H1 (cell line): ENCODE measurements around the gene RSPH6A. TPM values are rescaled to one million over a fixed set of nuclear protein-coding genes. Genes with fewer than 3 reads are reported as not detected.

ENCODE experiments used
- CBX5 ChIP-seq: fragments of 300-800, 300-1000 bp; sonication (generic); IDR thresholded peaks from 2 replicates; pipeline ENCODE4 v1.7.1; 2016; ENCODE audit warnings: antibody characterized with exemption, low read length, low read depth
- CEBPB ChIP-seq: IDR thresholded peaks from 2 replicates; pipeline ENCODE4 v1.6.1; 2012; ENCODE audit warnings: low read depth, low read length
- CHD1 ChIP-seq: IDR thresholded peaks from 2 replicates; pipeline ENCODE4 v1.6.1; 2012; ENCODE audit warnings: low read depth, low read length, improper control_type of control experiment
- CHD2 ChIP-seq: IDR thresholded peaks from 2 replicates; pipeline ENCODE4 v1.6.1; 2012; ENCODE audit warnings: low read length, improper control_type of control experiment
- CREB1 ChIP-seq: IDR thresholded peaks from 2 replicates; pipeline ENCODE4 v1.6.1; 2012; ENCODE audit warnings: inconsistent platforms
- EGR1 ChIP-seq: IDR thresholded peaks from 2 replicates; pipeline ENCODE4 v1.6.1; 2011; ENCODE audit warnings: low read depth, low read length, borderline replicate concordance
- HDAC2 ChIP-seq, 2 experiments: fragments of 300-600 bp in 1 of 2; sonication (generic) in 1 of 2; IDR thresholded peaks; 2 replicates each; pipeline ENCODE4 v1.6.1; 2011 to 2012; ENCODE audit warnings: low read depth in 2 of 2, low read length in 2 of 2, mild to moderate bottlenecking in 2 of 2, moderate library complexity in 2 of 2, borderline replicate concordance in 1 of 2, inconsistent platforms in 1 of 2
- JUND ChIP-seq: IDR thresholded peaks from 2 replicates; pipeline ENCODE4 v1.6.1; 2011; ENCODE audit warnings: mild to moderate bottlenecking, improper control_type of control experiment, low read length
- MAX ChIP-seq: IDR thresholded peaks from 2 replicates; pipeline ENCODE4 v1.6.1; 2012; ENCODE audit warnings: inconsistent platforms
- NRF1 ChIP-seq: IDR thresholded peaks from 2 replicates; pipeline ENCODE4 v1.6.1; 2011; ENCODE audit warnings: mild to moderate bottlenecking, low read depth, low read length, improper control_type of control experiment
- PHF8 ChIP-seq: fragments of 200-600 bp; sonication (generic); conservative IDR thresholded peaks from 2 replicates; pipeline ENCODE4 v1.7.1; 2012; ENCODE audit warnings: low read depth, mild to moderate bottlenecking, inconsistent platforms, low read length, moderate library complexity
- POLR2A ChIP-seq, 2 experiments: IDR thresholded peaks; 1 replicate in 1 of 2; 2 replicates in 1 of 2; pipeline ENCODE4 v1.6.1; 2011; ENCODE audit warnings: low read depth in 2 of 2, low read length in 2 of 2, mild to moderate bottlenecking in 2 of 2; ENCODE audit errors: control extremely low read depth in 1 of 2
- POLR2AphosphoS5 ChIP-seq: IDR thresholded peaks from 2 replicates; pipeline ENCODE4 v1.6.1; 2011; ENCODE audit warnings: low read depth, low read length
- RAD21 ChIP-seq, 2 experiments: IDR thresholded peaks in 1 of 2; conservative IDR thresholded peaks in 1 of 2; 2 replicates each; pipeline ENCODE4 v1.6.1; 2011; ENCODE audit warnings: low read depth in 2 of 2, low read length in 2 of 2, improper control_type of control experiment in 1 of 2, inconsistent platforms in 1 of 2, mild to moderate bottlenecking in 1 of 2, moderate library complexity in 1 of 2
- SAP30 ChIP-seq: fragments of 300-600 bp; sonication (generic); IDR thresholded peaks from 2 replicates; pipeline ENCODE4 v1.7.1; 2012; ENCODE audit warnings: low read length, moderate library complexity, mild to moderate bottlenecking, inconsistent platforms; ENCODE audit not compliant: insufficient read depth, insufficient replicate concordance
- SIN3A ChIP-seq, 2 experiments: IDR thresholded peaks in 1 of 2; conservative IDR thresholded peaks in 1 of 2; 2 replicates each; pipeline ENCODE4 v1.6.1; 2011 to 2012; ENCODE audit warnings: low read length in 2 of 2, improper control_type of control experiment in 1 of 2, low read depth in 1 of 2, mild to moderate bottlenecking in 1 of 2
- SIRT6 ChIP-seq: IDR thresholded peaks from one replicate; pipeline ENCODE4 v1.7.1; 2012; ENCODE audit warnings: low read length, inconsistent platforms
- SP1 ChIP-seq: IDR thresholded peaks from 2 replicates; pipeline ENCODE4 v1.6.1; 2011; ENCODE audit warnings: low read depth, low read length
- SRF ChIP-seq: IDR thresholded peaks from 2 replicates; pipeline ENCODE4 v1.6.1; 2011; ENCODE audit warnings: mild to moderate bottlenecking, low read depth, low read length, moderate library complexity
- SUZ12 ChIP-seq: fragments of 200-600 bp; sonication (generic); IDR thresholded peaks from 2 replicates; pipeline ENCODE4 v1.6.1; 2012; ENCODE audit warnings: mild to moderate bottlenecking, inconsistent platforms, low read length, moderate library complexity, mixed read lengths
- TAF1 ChIP-seq: IDR thresholded peaks from 2 replicates; pipeline ENCODE4 v1.6.1; 2011; ENCODE audit warnings: mild to moderate bottlenecking, low read depth, low read length
- TCF12 ChIP-seq: IDR thresholded peaks from 2 replicates; pipeline ENCODE4 v1.6.1; 2011; ENCODE audit warnings: low read depth, mild to moderate bottlenecking, low read length
- TEAD4 ChIP-seq: IDR thresholded peaks from 2 replicates; pipeline ENCODE4 v1.6.1; 2012; ENCODE audit warnings: low read depth, low read length, inconsistent platforms, mixed read lengths
- polyA plus RNA-seq, 7 experiments: library from polyadenylated mRNA; depleted of rRNA in 3 of 7; stranded (reverse) in 5 of 7; unstranded in 2 of 7; fragments of >200 nt in 5 of 7; fragments of 200-250 nt in 2 of 7; gene quantifications; 1 replicate in 5 of 7; 2 replicates in 1 of 7; 4 replicates in 1 of 7; pipeline versions ENCODE4 v1.2.1 to v1.2.3, GENCODE V29; 2011 to 2013; ENCODE audit warnings: missing spikeins in 2 of 7, mixed read lengths in 2 of 7
- total RNA-seq: library from RNA; stranded (reverse); fragmentation: NEBNext Ultra II Directional; extraction: Animal tissue kit (Norgen Biotek cat#: 25700); gene quantifications from 2 replicates; pipeline ENCODE4 v1.2.1, GENCODE V29; 2021
- TF ChIP-seq, protein P1 (sequence below): IDR thresholded peaks from 2 replicates; pipeline ENCODE4 v1.6.1; 2012; ENCODE audit warnings: inconsistent platforms

Gene RSPH6A
- total and polyA plus RNA-seq, 2 of the 8 experiments (the other 6 are each of a cell fraction or from before 2014, with no cell fraction given): 0.05 to 0.19 TPM

- peak; percentile 84 for TF ChIP-seq SAP30
- peak; percentile 81 for TF ChIP-seq PHF8
- peak; percentile 36; the same call in 1 of the 2 replicates for TF ChIP-seq CHD2
- TF ChIP-seq TAF1: peak; percentile 96
- TF ChIP-seq CREB1: peak; percentile 75
- 0 out of 4 replicates have a peak, but pooled peaks have one; percentile 29 to 60 for TF ChIP-seq HDAC2 (IDR thresholded peaks at IDR 0.05; ENCODE audit: borderline replicate concordance in 1 of 2, low read depth in 2 of 2, low read length in 2 of 2)
- peak; percentile 68; the same call in 1 of the 2 replicates for TF ChIP-seq MAX
- TF ChIP-seq EGR1: peak; percentile 73; the same call in 1 of the 2 replicates
- TF ChIP-seq POLR2A (IDR thresholded peaks at IDR 0.05; ENCODE audit: control extremely low read depth in 1 of 2, low read depth in 2 of 2, low read length in 2 of 2): peak; percentile 90 to 93
- TF ChIP-seq, protein P1, sequence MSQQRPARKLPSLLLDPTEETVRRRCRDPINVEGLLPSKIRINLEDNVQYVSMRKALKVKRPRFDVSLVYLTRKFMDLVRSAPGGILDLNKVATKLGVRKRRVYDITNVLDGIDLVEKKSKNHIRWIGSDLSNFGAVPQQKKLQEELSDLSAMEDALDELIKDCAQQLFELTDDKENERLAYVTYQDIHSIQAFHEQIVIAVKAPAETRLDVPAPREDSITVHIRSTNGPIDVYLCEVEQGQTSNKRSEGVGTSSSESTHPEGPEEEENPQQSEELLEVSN: peak; percentile 62
- peak; percentile 69 for TF ChIP-seq SP1
- TF ChIP-seq NRF1: peak; percentile 96
- TF ChIP-seq SUZ12: no peak
- 0 out of 2 replicates have a peak, but pooled peaks have one; percentile 1 for TF ChIP-seq CEBPB
- no peak for TF ChIP-seq SRF
- TF ChIP-seq TEAD4: peak; percentile 96
- TF ChIP-seq POLR2AphosphoS5: peak; percentile 97
- TF ChIP-seq RAD21 (IDR thresholded peaks at IDR 0.05 in 1 of 2, conservative IDR thresholded peaks at IDR 0.05 in 1 of 2; ENCODE audit: low read depth in 2 of 2, low read length in 2 of 2): peak in 1 of 2 experiments; percentile 3; a peak in 1 of 4 replicates
- peak; percentile 43; the same call in 1 of the 2 replicates for TF ChIP-seq CHD1
- TF ChIP-seq JUND: no peak
- no peak for TF ChIP-seq SIRT6
- TF ChIP-seq CBX5: no peak
- TF ChIP-seq SIN3A (conservative IDR thresholded peaks at IDR 0.05 in 1 of 2, IDR thresholded peaks at IDR 0.05 in 1 of 2; ENCODE audit: low read depth in 1 of 2, low read length in 2 of 2): peak; percentile 78 to 95; a peak in 2 of 4 replicates
- peak; percentile 85; the same call in 1 of the 2 replicates for TF ChIP-seq TCF12
Observed at GRCh38 chr19:45768984-45769782, 45.9 kb downstream of the RSPH6A start, which contains the start of gene SIX5 (continued).
